Loucy (cell line): ENCODE results near the gene SPINT1.

Source experiments
- CTCF ChIP-seq: fragments of 200-600 bp; sonication (generic); conservative IDR thresholded peaks from 2 replicates; pipeline ENCODE4 v1.5.1; 2014; ENCODE audit warnings: mild to moderate bottlenecking, antibody characterized with exemption, low read length
- EZH2phosphoT487 ChIP-seq: fragments of 200-600 bp; IDR thresholded peaks from 2 replicates; pipeline ENCODE4 v1.6.1; 2018; ENCODE audit warnings: antibody characterized with exemption, mild to moderate bottlenecking, moderate library complexity, borderline replicate concordance

- TF ChIP-seq CTCF, result no peak
- TF ChIP-seq EZH2phosphoT487, result no peak
Measured at GRCh38 chr15:40812721-40813425, 31.0 kb upstream of the SPINT1 start.
